Spleen (tissue), 11 donors: ENCODE measurements around the gene KCNE5. TPM values are rescaled to one million over a fixed set of nuclear protein-coding genes. Genes with fewer than 3 reads are reported as not detected.
"Not testable (repeated sequence)": the region's sequence is repeated elsewhere in the genome, so short reads cannot be mapped to it uniquely, and the experiment has no call there.

Experiments used
- DNase-seq: peaks from one replicate; pipeline ENCODE4 v3.0.0-alpha.2; 2020
- H3K27ac ChIP-seq, 8 donors: fragments of 200-600 bp; sonication (generic) in 7 of 8; 1 replicate in 4 of 8; 2 replicates in 4 of 8; pipeline versions ENCODE4 v1.5.0 to v1.8.0; 2016 to 2021; ENCODE audit warnings: inconsistent platforms in 4 of 8, mild to moderate bottlenecking in 4 of 8, moderate library complexity in 1 of 8
- H3K27me3 ChIP-seq, 7 donors: fragments of 200-600 bp; sonication (generic) in 6 of 7; replicated peaks in 1 of 7; 1 replicate in 4 of 7; 2 replicates in 3 of 7; pipeline versions ENCODE4 v1.5.0 to v1.8.0; 2016 to 2021; ENCODE audit warnings: inconsistent platforms in 3 of 7, mild to moderate bottlenecking in 1 of 7
- H3K36me3 ChIP-seq, 6 donors: fragments of 200-600 bp; sonication (generic) in 5 of 6; 1 replicate in 4 of 6; 2 replicates in 2 of 6; pipeline versions ENCODE4 v1.5.0 to v1.8.0; 2016 to 2021; ENCODE audit warnings: inconsistent platforms in 2 of 6
- H3K4me1 ChIP-seq, 6 donors: fragments of 200-600 bp; sonication (generic) in 5 of 6; 1 replicate in 3 of 6; 2 replicates in 3 of 6; pipeline versions ENCODE4 v1.5.0 to v1.8.0; 2016 to 2021; ENCODE audit warnings: inconsistent platforms in 3 of 6
- H3K4me3 ChIP-seq, 8 donors: fragments of 200-600 bp; sonication (generic) in 7 of 8; 1 replicate in 4 of 8; 2 replicates in 4 of 8; pipeline versions ENCODE4 v1.5.0 to v1.8.0; 2016 to 2021; ENCODE audit warnings: inconsistent platforms in 4 of 8, mild to moderate bottlenecking in 4 of 8, moderate library complexity in 2 of 8
- H3K9me3 ChIP-seq, 8 donors: fragments of 200-600 bp; sonication (generic) in 7 of 8; 1 replicate in 4 of 8; 2 replicates in 4 of 8; pipeline versions ENCODE4 v1.5.0 to v1.8.0; 2016 to 2021; ENCODE audit warnings: inconsistent platforms in 4 of 8
- CTCF ChIP-seq, 11 experiments: fragments of 200-600 bp in 7 of 11; fragments of 450-650 bp in 4 of 11; sonication (generic) in 4 of 11; IDR thresholded peaks in 8 of 11; conservative IDR thresholded peaks in 3 of 11; 1 replicate in 7 of 11; 2 replicates in 4 of 11; pipeline versions ENCODE4 v1.4.0 to v1.8.0; 2016 to 2021; ENCODE audit warnings: antibody characterized with exemption in 11 of 11, inconsistent platforms in 4 of 11, mild to moderate bottlenecking in 1 of 11
- POLR2A ChIP-seq, 3 donors: fragments of 450-650 bp; IDR thresholded peaks; one replicate each; pipeline ENCODE4 v1.5.1; 2017; ENCODE audit warnings: antibody characterized with exemption in 3 of 3, mild to moderate bottlenecking in 1 of 3
- POLR2AphosphoS5 ChIP-seq, 3 donors: sonication (generic); formaldehyde crosslinking; IDR thresholded peaks; one replicate each; pipeline ENCODE4 v1.5.1; 2017; ENCODE audit warnings: antibody characterized with exemption in 3 of 3
- WGBS, 5 donors: extraction: QIAGEN DNeasy Blood & Tissue Kit in 3 of 5; methylation state at CpG; one replicate each; pipeline versions ENCODE4 v1.1.5 to v1.1.7; 2013 to 2018; 5-methylcytosine and 5-hydroxymethylcytosine counted together
- intact Hi-C: fragments of 100-400 bp; cut with DNase I; formaldehyde crosslinking; loops from one replicate; pipeline ENCODE4 v1.15.0; 2023; ENCODE audit warnings: low total_unique reads
- polyA plus RNA-seq, 3 donors: library from polyadenylated mRNA; stranded (reverse); fragments of 200-250 nt; gene quantifications; one replicate each; pipeline ENCODE4 v1.2.1, GENCODE V29; 2013
- total RNA-seq, 7 donors: library from RNA; depleted of rRNA in 3 of 7; stranded (reverse); fragments of >200 nt in 3 of 7; fragmentation: NEBNext Ultra II Directional in 4 of 7; extraction: Animal tissue kit (Norgen Biotek cat#: 25700) in 4 of 7; gene quantifications; one replicate each; pipeline versions ENCODE4 v1.1.0 to v1.2.1, GENCODE V29; 2016 to 2021
- donor health status: healthy with polysubstance abuse.
- donor health status: DM: no; HTN: no; CAD: no; lungs with moderate emphysema.
- donor health status: DM: no; HTN: no; CAD: no.
- donor health status: Bipolar disorder and iron deficiency.
- donor health status: healthy.
- donor health status: DM: no; HTN: no; CAD: no.
- donor health status: DM: yes; HTN: yes; CAD: no.

The KCNE5 gene
- total and polyA plus RNA-seq, 10 donors, result 0.08 to 0.94 (median 0.44) TPM; not detected in 1

GRCh38 chrX:109655502-109656201, 30.7 kb upstream of the KCNE5 start:
- intact Hi-C loops, result no loop called here
- TF ChIP-seq POLR2A (IDR thresholded peaks at IDR 0.05) (no peak), POLR2AphosphoS5 (IDR thresholded peaks at IDR 0.05) (no peak), CTCF (IDR thresholded peaks at IDR 0.05 in 8 of 11, conservative IDR thresholded peaks at IDR 0.05 in 3 of 11) (no peak)
- DNase-seq, result no peak
- Histone ChIP-seq H3K27me3 (peaks cover 0 to 4% (median 0%) of the 10 kb centered on the region in 7 donors), H3K27ac (no peak overlapping the region), H3K4me1 (no peaks in the 10 kb centered on the region), H3K36me3 (peaks cover 0 to 60% (median 12%) of the 10 kb centered on the region in 6 donors), H3K9me3 (no peaks in the 10 kb centered on the region), H3K4me3 (no peak overlapping the region)
- WGBS, 5 donors, result 73 to 81% (median 75%) methylated on average over 4 of the region's 4 CpGs

GRCh38 chrX:109654516-109655109, 29.6 kb upstream of the KCNE5 start:
- Histone ChIP-seq H3K4me1 (no peaks in the 10 kb centered on the region), H3K36me3 (peaks cover 0 to 50% (median 12%) of the 10 kb centered on the region in 6 donors), H3K27me3 (peaks cover 0 to 4% (median 0%) of the 10 kb centered on the region in 7 donors), H3K4me3 (no peak overlapping the region), H3K27ac (no peak overlapping the region), H3K9me3 (no peaks in the 10 kb centered on the region)
- no peak for DNase-seq
- intact Hi-C loops, result no loop called here
- 80 to 96% (median 93%) methylated on average over 5 of the region's 5 CpGs for WGBS, 5 donors
- TF ChIP-seq POLR2A (IDR thresholded peaks at IDR 0.05) (no peak), CTCF (IDR thresholded peaks at IDR 0.05 in 8 of 11, conservative IDR thresholded peaks at IDR 0.05 in 3 of 11) (no peak)

- 93 to 95% (median 94%) methylated on average over 7 to 19 of the region's 19 CpGs for WGBS, 5 donors
- H3K9me3 ChIP-seq, H3K4me1 ChIP-seq, H3K27me3 ChIP-seq, H3K36me3 ChIP-seq, H3K27ac ChIP-seq, intact Hi-C loops, H3K4me3 ChIP-seq, DNase-seq: not testable (repeated sequence)
Observed at GRCh38 chrX:109644671-109645070, 19.7 kb upstream of the KCNE5 start.

GRCh38 chrX:109643687-109644086, 18.7 kb upstream of the KCNE5 start:
- WGBS, 5 donors, result 72 to 86% (median 80%) methylated on average over 2 of the region's 2 CpGs
- Histone ChIP-seq H3K27me3 (no peaks in the 10 kb centered on the region), H3K4me1 (no peaks in the 10 kb centered on the region), H3K9me3 (no peaks in the 10 kb centered on the region), H3K36me3 (peaks cover 0 to 5% (median 0%) of the 10 kb centered on the region in 6 donors), H3K4me3 (no peak overlapping the region), H3K27ac (no peak overlapping the region)
- TF ChIP-seq POLR2A (IDR thresholded peaks at IDR 0.05) (no peak), CTCF (IDR thresholded peaks at IDR 0.05 in 8 of 11, conservative IDR thresholded peaks at IDR 0.05 in 3 of 11) (no peak), POLR2AphosphoS5 (IDR thresholded peaks at IDR 0.05) (no peak)
- DNase-seq, result no peak
- intact Hi-C loops, result no loop called here
